Glomerular endothelial cell (primary cell): ENCODE data around the gene SAA4. TPM values are rescaled to one million over a fixed set of nuclear protein-coding genes. Genes with fewer than 3 reads are reported as not detected.
"Not testable (repeated sequence)": the region's sequence is repeated elsewhere in the genome, so short reads cannot be mapped to it uniquely, and the experiment has no call there.

Experiments
- DNase-seq: peaks from one replicate; pipeline ENCODE4 v3.0.0-alpha.2; 2011; ENCODE audit warnings: low read depth, low spot score; ENCODE audit errors: extremely low read depth
- total RNA-seq: library from RNA; depleted of rRNA; stranded (reverse); fragments of >200 nt; gene quantifications from 2 replicates; pipeline ENCODE4 v1.2.3, GENCODE V29; 2015

Gene SAA4, protein sequence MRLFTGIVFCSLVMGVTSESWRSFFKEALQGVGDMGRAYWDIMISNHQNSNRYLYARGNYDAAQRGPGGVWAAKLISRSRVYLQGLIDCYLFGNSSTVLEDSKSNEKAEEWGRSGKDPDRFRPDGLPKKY
- not detected in 2 replicates for total RNA-seq

DNA sequence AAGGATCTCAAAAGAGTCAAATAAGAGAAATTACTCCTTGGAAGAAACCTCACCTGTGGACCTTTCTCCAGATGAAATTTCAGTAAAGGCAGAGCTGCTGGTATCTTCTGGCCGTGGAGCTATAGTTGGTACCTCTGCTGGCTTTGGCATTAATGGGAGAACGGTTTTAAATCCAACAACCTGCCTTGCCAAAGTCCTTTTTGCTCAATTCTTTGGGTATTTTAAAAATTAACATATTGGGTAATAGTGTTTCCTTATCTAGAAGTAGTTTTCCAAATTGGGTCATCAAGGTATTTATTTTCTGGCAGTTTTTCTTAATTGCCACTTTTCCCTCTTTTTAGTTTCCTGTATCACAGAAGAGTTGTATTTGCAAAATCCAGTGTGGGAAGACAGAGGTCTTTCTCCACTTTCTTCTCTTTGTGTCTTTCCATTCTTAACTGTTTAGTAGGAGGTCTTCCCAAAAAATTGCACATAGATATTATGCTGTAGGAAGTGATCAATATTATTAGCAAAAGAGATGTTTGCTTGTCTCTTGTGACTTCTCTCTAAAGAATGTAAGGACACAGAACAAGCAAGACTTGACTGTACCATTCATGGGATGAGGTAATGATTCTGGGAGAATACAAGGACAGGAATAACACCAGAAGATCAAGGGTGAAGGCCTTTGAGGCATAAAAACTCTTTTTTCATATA lies at the start of gene SAA4:
SAA4 (minus strand) TSS at position 139 of the 693 bp plus-strand sequence. CDS start 876 bp downstream, outside the sequence.
- no peak for DNase-seq

DNA sequence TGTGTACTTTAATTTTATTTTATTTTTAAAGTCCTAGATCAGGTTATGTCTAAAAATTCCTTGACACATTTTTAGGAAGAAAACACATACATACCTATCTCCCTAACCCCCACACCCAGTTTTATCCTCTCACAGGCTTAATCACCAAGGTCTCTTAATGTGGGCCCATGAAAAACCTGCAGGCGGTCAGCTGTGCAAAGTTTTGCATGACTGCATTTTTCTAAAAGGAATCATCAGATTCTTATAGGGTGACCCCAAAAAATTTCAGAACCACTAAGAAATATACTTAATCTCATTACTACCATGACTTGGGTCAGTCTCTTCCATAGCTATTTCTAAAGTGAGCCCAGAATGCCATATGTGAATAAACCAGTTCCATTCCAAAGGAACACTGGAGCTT lies 49.2 kb upstream of the SAA4 start:
- DNase-seq: no peak

DNA sequence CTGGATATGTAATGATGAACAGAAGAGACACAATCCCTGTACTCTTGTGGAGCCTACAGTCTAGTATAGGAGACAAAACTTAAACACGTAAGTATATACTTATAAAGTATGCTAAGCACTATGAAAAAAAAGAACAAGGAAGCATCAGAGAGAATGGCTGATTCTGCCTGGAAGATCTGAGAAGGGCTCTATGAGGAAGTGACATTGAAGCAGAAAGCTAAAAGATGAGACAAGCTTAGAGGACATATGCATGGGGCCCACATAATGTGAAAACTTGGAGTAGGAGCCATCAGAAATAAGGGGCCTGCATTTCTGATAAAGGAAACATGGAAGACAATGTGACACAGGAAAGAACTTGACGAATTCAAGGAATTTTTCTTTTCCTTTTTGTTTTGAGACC lies 46.0 kb upstream of the SAA4 start:
- no peak for DNase-seq

DNA sequence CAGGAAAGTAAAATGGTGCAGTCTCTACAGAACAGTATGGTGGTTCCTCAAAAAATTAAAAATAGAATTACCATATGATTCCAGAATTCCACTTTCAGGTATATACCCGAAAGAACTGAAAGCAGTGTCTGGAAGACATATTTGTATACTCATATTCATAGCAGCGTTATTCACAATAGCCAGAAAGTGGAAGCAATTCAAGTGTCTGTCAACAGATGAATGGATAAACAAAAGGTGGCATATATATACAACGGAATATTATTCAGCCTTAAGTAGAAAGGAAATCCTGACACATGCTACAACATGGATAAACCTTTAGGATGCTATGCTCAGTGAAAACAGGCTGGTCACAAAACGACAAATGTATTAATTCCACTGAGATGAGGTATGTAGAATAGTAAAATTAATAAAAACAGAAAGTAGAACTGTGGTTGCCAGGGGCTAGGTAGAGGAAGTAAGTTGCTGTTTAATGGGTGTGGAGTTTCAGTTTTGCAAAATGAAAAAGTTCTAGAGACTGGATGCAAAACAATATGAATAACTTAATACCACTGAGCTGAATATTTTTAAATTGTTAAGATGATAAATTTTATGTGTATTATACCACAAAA lies 43.9 kb upstream of the SAA4 start:
- DNase-seq: no peak

DNA sequence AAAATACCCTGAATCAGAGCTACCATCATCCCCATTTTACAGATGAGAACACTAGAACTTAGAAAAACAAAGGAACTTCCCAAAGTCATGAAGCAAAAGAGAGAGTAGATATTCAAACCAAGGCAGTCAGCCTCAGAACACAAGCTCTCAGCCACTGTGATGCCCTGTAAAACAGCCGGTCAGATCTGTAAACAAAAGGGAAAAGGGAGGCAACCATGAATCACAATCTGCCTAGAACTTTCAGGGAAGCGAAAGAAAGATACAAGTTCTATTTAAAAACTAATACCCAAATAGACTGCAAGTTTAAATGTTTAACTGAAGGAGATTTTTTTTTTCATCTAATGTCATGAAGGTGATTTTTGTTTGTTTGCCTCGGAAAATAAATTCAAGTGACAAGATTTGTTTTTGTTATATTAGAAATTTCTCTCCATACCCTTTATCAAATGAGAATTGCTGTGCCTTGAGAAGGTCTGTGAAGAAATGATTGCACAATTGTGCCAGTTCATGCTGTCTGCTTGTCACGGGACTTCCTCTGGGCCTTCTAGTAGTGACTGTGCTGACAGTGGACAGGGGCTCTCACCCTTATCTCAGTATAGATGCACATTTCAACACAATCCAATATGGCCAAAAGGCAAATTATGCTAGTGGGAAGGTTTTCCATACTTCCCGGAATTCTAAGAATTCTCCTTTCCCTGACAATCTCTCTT lies 41.1 kb upstream of the SAA4 start:
- DNase-seq: no peak

DNA sequence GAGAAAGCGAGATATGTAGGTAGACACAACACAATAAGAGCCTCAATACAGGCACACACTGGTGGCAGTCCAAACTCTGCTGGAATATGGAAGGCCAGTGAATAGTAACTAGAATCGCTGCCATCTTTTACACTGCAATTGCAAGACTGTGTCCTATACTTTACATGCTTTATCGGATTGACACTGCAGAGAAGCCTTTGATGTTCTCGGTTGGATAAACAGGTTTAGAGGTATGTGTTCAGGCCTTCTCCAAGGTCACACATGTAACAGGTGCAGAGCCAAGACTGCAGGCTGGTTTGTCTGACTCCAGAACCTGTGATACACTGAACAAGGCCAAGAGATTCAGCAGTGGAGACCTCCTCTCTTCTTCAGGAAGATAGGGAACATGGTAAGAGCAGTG lies 34.6 kb upstream of the SAA4 start:
- DNase-seq: no peak

DNA sequence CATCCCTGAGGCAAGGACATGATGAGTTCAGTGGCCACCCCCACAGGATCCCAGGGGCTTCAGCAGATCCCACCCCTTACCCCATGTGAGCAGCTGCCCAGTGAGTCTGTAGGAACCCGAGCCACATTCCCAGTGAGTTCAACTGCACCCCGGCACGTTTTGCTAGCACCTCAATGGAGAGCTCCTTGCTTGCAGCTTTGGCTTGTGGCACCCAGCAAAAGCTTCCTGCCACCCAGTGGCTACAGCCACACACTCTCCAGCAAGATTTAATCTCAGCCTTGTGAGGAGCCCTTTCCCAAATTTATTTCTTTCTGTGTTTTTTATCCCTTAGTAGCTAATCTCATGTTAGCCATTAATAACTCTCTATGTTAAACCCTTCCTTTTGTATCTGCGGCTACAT lies 33.5 kb upstream of the SAA4 start:
- DNase-seq: no peak

DNA sequence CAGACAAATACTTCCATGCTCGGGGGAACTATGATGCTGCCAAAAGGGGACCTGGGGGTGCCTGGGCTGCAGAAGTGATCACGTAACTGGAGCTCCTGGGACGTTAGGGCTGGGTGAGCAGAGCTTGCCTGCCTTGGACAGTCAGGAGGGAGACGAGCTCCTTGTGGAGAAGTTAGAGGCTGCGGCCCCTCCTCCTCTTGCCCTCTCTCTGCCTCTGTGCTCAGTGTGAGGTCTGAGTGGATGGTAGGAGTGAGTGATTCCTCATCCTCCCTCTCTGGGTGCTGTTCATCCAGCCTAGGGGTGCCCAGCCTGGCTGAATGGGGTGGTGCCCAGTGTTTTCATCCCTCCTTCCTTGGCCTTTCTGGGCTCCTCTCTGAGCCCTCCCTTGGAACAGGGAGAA lies 32.6 kb upstream of the SAA4 start:
- DNase-seq: not testable (repeated sequence)

DNA sequence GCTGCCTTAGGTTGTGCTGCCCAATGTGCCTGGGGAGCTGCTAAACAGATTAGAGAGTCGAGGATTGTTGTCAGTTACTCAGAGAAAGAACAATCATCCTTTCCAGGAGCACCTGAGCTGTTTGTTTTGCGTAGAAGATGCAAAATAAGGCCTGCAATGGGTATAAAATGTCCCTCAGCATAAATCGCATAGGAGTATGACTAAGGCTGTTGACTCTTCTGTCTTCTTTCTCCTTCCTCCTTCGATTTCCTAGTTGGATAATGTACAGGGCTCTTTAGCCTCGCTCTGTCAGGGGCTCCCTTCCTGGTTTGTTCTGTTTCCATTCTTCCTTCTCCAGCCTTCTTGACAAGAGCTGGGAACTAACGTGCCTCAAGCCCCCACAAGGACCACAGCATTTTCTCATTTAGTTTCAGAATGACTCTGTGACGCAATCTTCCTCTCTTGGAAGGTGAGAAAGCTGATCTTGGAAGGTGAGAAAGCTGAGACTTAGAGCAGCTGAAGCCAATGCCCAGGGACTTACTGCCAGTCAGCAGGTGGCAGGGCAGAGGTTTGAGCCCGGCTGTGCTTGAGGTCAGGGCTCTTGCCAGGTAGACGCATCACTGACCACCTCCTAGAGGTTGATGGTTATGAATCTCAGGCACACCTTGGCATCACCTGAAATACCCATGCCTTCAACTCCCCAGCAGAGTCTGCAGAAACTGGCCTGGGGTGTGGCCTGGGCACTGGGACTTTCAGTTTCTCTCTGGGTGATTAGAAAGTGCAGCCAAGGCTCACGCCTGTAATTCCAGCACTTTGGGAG lies 30.9 kb upstream of the SAA4 start:
- not testable (repeated sequence) for DNase-seq

DNA sequence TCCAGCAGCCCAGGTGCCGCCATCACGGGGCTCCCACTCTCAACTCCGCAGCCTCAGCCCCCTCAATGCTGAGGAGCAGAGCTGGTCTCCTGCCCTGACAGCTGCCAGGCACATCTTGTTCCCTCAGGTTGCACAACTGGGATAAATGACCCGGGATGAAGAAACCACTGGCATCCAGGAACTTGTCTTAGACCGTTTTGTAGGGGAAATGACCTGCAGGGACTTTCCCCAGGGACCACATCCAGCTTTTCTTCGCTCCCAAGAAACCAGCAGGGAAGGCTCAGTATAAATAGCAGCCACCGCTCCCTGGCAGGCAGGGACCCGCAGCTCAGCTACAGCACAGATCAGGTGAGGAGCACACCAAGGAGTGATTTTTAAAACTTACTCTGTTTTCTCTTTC lies 29.3 kb upstream of the SAA4 start, which contains the start of gene SAA1:
SAA1 (plus strand) TSS at position 316 of the 400 bp plus-strand sequence. CDS start 624 bp downstream, outside the sequence.
- DNase-seq: no peak

DNA sequence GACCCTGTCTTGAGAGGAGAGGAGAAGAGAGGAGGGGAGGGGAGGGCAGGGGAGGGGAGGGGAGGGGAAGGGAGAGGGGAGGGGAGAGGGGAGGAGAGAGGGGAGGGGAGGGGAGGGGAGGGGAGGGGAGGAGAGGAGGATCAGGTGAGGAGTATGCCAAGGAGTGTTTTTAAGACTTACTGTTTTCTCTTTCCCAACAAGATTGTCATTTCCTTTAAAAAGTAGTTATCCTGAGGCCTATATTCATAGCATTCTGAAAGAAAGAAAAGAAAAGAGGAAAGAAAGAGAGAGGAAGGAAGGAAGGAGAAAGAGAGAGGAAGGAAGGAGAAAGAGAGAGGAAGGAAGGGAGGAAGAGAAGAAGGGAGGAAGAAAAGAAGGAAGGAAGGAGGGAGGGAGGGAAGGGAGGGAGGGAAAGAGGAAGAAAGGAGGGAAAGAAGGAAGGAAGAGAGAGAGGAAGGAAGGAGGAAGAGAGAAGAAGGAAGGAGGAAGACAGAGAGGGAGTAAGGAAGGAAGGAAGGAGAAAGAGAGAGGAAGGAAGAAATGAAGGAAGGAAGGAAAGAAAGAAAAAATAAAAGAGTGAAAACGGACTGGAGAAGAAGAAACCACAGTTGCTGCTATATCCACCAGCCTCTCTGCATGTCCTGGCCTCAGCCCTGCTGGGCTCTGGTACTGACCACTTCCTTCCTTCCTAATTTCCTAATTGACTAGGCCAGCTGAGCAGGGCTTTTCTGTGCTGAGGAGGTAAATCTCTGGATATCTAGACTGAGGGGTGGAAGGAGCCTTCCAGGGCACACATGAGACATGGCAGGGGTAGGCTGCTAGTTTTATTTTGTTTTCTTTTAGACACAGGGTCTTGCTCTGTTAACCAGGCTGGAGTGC lies 28.3 kb upstream of the SAA4 start:
- DNase-seq: no peak

DNA sequence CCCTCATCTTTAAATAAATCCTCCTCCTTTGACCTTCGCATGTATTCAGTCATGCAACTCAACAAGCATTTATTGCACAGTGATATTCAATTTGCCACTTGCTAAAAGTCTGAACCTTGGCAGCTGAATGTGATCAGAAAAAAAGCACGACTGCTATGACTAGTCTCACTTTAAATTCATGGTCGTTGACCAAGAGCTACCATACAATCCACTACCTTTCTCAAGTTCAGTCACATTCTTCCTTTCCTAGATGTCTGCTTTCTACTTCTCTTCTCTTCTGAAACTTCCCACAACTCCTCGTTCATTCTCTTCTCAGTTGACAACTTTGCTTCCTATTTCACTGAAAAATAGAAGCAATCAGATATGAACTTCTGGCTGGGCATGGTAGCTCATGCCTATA lies 27.4 kb upstream of the SAA4 start:
- DNase-seq: no peak

DNA sequence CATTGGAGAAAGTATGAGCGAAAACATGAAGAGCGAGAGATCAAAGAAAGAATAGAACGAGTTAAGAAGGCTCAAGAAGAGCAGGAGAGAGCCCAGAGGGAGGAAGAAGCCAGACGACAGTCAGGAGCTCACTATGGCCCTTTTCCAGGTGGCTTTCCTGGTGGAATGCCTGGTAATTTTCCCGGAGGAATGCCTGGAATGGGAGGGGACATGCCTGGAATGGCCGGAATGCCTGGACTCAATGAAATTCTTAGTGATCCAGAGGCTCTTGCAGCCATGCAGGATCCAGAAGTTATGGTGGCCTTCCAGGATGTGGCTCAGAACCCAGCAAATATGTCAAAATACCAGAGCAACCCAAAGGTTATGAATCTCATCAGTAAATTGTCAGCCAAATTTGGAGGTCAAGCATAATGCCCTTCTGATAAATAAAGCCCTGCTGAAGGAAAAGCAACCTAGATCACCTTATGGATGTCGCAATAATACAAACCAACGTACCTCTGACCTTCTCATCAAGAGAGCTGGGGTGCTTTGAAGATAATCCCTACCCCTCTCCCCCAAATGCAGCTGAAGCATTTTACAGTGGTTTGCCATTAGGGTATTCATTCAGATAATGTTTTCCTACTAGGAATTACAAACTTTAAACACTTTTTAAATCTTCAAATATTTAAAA lies 26.2 kb upstream of the SAA4 start:
- DNase-seq: not testable (repeated sequence)

DNA sequence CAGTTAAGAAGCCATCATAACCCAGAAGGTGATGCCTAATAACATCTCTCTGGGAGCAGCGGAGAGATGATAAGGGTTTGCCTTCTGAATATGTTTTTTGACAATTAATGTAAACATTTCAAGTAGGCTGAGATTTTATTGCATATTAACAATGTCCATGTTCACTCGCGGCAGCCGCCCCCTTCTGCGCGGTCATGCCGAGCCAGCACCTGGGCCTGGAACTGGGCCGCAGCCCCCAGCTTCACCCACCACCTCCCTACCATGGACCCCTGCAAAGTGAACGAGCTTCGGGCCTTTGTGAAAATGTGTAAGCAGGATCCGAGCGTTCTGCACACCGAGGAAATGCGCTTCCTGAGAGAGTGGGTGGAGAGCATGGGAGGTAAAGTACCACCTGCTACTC lies 25.1 kb upstream of the SAA4 start:
- no peak for DNase-seq

DNA sequence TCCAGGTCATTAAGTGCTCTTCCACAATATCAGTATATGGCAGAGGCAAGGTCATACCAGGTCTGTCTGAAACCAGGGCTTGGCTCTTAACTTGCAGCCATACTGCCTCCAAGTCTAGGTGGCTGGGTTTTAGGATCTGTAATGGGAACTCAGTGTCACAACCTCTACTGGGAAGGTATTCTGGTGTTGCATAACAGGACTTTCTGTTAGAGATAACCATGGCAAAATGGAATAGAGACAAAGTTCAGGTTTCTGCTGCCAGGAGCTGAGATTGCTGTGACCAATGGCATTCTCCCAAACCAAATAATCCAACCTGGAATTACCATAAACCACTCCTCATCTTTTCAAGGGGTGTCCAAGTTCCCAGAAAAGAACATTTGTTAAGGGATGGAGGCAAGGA lies 22.7 kb upstream of the SAA4 start:
- no peak for DNase-seq

DNA sequence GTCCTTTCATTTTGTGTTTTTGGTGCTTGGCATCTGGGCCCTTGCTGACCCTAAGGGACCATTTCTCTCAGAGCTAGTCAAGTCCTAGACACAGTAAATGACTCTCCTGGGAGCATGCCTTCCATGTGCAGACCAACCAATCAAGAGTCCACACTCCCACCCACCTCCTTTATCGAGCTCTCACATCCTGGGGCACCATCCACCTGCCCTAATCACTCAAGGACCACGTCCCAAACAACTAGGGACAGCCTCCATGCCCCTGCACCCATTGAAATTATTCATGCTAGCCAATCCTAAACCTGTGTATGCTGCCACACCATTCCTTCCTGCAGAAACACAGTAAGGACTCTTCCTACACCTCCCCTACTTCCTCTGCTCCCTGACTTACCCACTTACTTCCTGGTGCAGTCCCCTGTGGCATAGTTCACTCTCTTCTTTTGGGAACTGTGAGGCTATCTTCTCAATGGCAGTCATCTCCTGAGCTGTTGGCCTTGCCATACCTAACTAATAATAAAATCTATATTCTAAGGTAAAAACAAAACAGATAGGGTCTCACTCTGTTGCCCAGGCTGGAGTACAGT lies 18.3 kb upstream of the SAA4 start:
- DNase-seq: no peak

DNA sequence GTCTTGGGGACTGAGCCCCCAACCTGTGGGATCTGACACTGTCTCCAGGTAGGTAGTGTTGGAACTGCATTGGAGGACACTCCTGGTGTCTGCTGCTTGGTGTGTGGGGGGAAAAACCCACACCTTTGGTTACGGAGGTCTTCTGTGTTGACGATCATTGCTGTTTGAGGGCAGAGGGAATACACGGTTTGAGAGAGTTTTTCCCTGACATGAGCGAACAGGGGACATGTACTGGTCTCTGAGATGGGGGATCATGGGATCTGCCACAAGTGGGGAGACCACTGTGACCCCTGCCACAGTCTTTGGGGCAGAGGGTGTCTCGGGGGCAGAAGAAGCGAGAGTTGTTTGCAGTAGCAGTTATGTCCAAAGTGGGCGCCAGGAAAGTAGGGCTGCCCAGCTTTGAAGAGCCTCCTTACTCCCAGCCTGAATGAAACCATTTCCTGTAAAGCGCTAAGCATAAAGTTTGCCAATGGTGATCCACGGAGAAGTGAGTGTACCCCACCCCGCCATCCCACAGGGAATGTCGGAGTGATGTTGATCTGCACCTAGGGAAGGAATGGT lies 17.3 kb upstream of the SAA4 start:
- no peak for DNase-seq

DNA sequence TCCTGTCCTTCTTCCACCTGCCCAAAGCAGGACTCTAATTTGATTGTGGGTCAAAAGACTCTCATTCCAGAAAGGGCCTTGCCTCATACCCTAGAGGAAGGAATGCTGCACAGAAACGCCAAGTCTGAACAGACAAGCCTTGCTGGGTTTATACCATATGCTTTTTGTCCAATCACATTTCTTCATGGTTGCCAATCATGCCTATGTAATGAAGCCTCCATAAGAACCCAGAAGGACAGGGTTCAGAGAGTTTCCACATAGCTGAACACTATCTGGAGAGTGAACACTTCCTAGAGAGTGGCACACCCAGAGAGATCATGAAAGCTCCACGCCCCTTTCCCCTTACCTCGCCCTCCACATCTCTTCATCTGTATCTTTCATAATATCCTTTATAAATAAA lies 16.6 kb upstream of the SAA4 start:
- DNase-seq: no peak

DNA sequence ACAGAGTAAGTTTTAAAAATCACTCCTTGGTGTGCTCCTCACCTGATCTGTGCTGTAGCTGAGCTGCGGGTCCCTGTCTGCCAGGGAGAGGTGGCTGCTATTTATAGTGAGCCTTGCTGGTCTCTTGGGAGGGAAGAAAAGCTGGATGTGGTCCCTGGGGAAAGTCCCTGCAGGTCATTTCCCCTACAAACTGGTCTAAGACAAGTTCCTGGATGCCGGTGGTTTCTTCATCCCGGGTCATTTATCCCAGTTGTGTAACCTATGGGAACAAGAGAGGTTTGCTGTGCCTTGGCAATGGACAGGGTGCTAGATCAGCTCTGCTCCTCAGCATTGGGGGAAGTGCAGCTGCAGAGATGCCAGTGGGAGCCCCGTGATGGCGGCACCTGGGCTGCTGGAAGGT lies 12.0 kb upstream of the SAA4 start, which contains the start of gene SAA2:
SAA2 (minus strand) TSS at position 108 of the 400 bp plus-strand sequence. CDS start 657 bp downstream, outside the sequence.
- no peak for DNase-seq
